Neural cell (in vitro differentiated cells): ENCODE data around the gene S1PR1. TPM values are rescaled to one million over a fixed set of nuclear protein-coding genes. Genes with fewer than 3 reads are reported as not detected.

Source experiments
- H2AFZ ChIP-seq: fragments of 200-600, 300-800 bp; sonication (generic), shearing (Covaris generic); 2 replicates; pipeline ENCODE4 v1.6.0; 2014; ENCODE audit warnings: low read depth, mild to moderate bottlenecking, antibody characterized with exemption, low read length, moderate library complexity
- H3F3A ChIP-seq: fragments of 200-600 bp; shearing (Covaris generic); 2 replicates; pipeline ENCODE4 v1.6.1; 2016; ENCODE audit warnings: mild to moderate bottlenecking, moderate library complexity, mixed read lengths, antibody characterized with exemption, low read length; ENCODE audit not compliant: insufficient read depth, poor library complexity, severe bottlenecking
- H3K27ac ChIP-seq: fragments of 200-600, 300-800 bp; sonication (generic), shearing (Covaris generic); 2 replicates; pipeline ENCODE4 v1.5.1; 2014; ENCODE audit warnings: mild to moderate bottlenecking, low read length, moderate library complexity
- H3K27me3 ChIP-seq: fragments of 300-800, 200-600 bp; sonication (generic), shearing (Covaris generic); 2 replicates; pipeline ENCODE4 v1.6.0; 2014; ENCODE audit warnings: mild to moderate bottlenecking, low read depth, low read length, moderate library complexity; ENCODE audit not compliant: insufficient read depth
- H3K36me3 ChIP-seq: fragments of 300-800, 200-600 bp; sonication (generic), shearing (Covaris generic); 2 replicates; pipeline ENCODE4 v1.5.1; 2014; ENCODE audit warnings: mild to moderate bottlenecking, antibody characterized with exemption, low read length, moderate library complexity; ENCODE audit not compliant: insufficient read depth
- H3K4me2 ChIP-seq: fragments of 300-800, 200-600 bp; sonication (generic), shearing (Covaris generic); 2 replicates; pipeline ENCODE4 v1.6.0; 2014; ENCODE audit warnings: mild to moderate bottlenecking, low read length
- H3K4me3 ChIP-seq: fragments of 300-800, 200-600 bp; sonication (generic), shearing (Covaris generic); 2 replicates; pipeline ENCODE4 v1.5.1; 2014; ENCODE audit warnings: mild to moderate bottlenecking, low read length, moderate library complexity
- H3K79me2 ChIP-seq: fragments of 200-600 bp; shearing (Covaris generic); replicated peaks from 2 replicates; pipeline ENCODE4 v1.6.0; 2014; ENCODE audit warnings: mild to moderate bottlenecking, low read length, moderate library complexity; ENCODE audit not compliant: insufficient read depth
- H3K9ac ChIP-seq: fragments of 300-800, 200-600 bp; sonication (generic), shearing (Covaris generic); 2 replicates; pipeline ENCODE4 v1.6.1; 2016; ENCODE audit warnings: mild to moderate bottlenecking, low read length, mixed read lengths
- H3K9me2 ChIP-seq: fragments of 200-600 bp; shearing (Covaris generic); 2 replicates; pipeline ENCODE4 v1.6.1; 2016; ENCODE audit warnings: mild to moderate bottlenecking, low read length, mixed read lengths; ENCODE audit not compliant: insufficient read depth
- H3K9me3 ChIP-seq: fragments of 200-600, 300-800 bp; sonication (generic), shearing (Covaris generic); 2 replicates; pipeline ENCODE4 v1.6.1; 2016; ENCODE audit warnings: mild to moderate bottlenecking, mixed run types, low read length, moderate library complexity, mixed read lengths
- H4K20me1 ChIP-seq: fragments of 200-600 bp; shearing (Covaris generic); 2 replicates; pipeline ENCODE4 v1.6.1; 2016; ENCODE audit warnings: mild to moderate bottlenecking, mixed run types; ENCODE audit not compliant: insufficient read depth
- EP300 ChIP-seq: fragments of 450-650 bp; conservative IDR thresholded peaks from 2 replicates; pipeline ENCODE4 v1.6.1; 2014; ENCODE audit warnings: antibody characterized with exemption, mild to moderate bottlenecking, moderate library complexity; ENCODE audit not compliant: poor library complexity, severe bottlenecking
- EZH2 ChIP-seq: fragments of 200-600, 300-800 bp; shearing (Covaris generic), sonication (generic); IDR thresholded peaks from 2 replicates; pipeline ENCODE4 v1.6.1; 2014; ENCODE audit warnings: antibody characterized with exemption, low read length, borderline replicate concordance, mild to moderate bottlenecking; ENCODE audit not compliant: insufficient read depth, poor library complexity, severe bottlenecking
- MXI1 ChIP-seq: fragments of 450-650 bp; conservative IDR thresholded peaks from 2 replicates; pipeline ENCODE4 v1.6.1; 2014; ENCODE audit warnings: antibody characterized with exemption, mild to moderate bottlenecking; ENCODE audit not compliant: poor library complexity, severe bottlenecking
- POLR2AphosphoS5 ChIP-seq: IDR thresholded peaks from 2 replicates; pipeline ENCODE4 v1.6.1; 2012
- RAD21 ChIP-seq: fragments of 450-650 bp; conservative IDR thresholded peaks from 2 replicates; pipeline ENCODE4 v1.6.1; 2014; ENCODE audit warnings: antibody characterized with exemption, mild to moderate bottlenecking, moderate library complexity
- SMC3 ChIP-seq: fragments of 450-650 bp; conservative IDR thresholded peaks from 2 replicates; pipeline ENCODE4 v1.6.1; 2014; ENCODE audit warnings: antibody characterized with exemption, mild to moderate bottlenecking, moderate library complexity; ENCODE audit not compliant: poor library complexity
- TAF1 ChIP-seq: IDR thresholded peaks from 2 replicates; pipeline ENCODE4 v1.6.1; 2012; ENCODE audit warnings: low read depth
- polyA plus RNA-seq: library from polyadenylated mRNA; depleted of rRNA; stranded (reverse); fragments of >200 nt; gene quantifications from 2 replicates; pipeline ENCODE4 v1.2.3, GENCODE V29; 2014
- TF ChIP-seq, protein P1 (sequence below): IDR thresholded peaks from 2 replicates; pipeline ENCODE4 v1.6.1; 2012; ENCODE audit warnings: borderline replicate concordance
- TF ChIP-seq, protein P2 (sequence below): fragments of 450-650 bp; IDR thresholded peaks from 2 replicates; pipeline ENCODE4 v1.5.1; 2014; ENCODE audit warnings: antibody characterized with exemption, mild to moderate bottlenecking, moderate library complexity; ENCODE audit not compliant: poor library complexity, severe bottlenecking

S1PR1 gene
- polyA plus RNA-seq, 1 donor from 2014 or later, result not detected

DNA sequence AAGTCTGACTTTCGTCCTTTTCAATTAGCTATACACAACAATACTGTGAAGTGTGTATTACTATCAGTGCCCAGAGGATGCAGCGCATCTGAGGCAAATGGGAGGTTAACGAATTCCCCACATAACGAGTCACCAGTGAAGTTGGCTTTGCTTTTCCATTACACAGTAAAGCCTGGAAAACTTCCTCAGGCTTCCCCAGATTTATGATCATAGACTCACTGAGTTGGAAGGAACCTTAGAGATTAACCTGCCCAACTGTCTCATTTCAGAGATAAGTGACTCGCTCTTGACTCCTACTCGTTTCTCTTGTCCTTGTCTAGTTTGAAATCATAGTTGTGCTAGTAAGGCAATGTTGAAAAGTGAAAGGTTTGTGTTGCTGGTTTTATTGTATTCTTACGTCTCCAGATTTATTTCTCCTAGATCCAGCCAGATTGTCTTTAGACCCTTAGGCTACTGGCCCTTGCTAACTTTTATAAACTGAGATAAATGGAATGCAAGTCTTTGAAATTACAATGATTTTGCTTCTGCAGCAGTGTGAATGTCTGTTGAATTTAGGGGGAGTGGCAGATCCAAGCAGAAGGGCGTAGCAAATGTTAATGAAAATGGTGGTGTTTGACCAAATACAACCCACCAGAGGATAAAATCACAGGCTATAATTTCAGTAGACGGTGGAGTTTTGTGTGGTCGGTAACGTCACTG lies 17.3 kb downstream of the S1PR1 start:
- no peaks in the 10 kb centered on the region for H3K9me2 ChIP-seq
- H3K4me2 ChIP-seq, result no peak overlapping the region
- no peak overlapping the region for H2AFZ ChIP-seq
- no peak overlapping the region for H3K9ac ChIP-seq
- no peaks in the 10 kb centered on the region for H3K27me3 ChIP-seq
- H3F3A ChIP-seq, result no peaks in the 10 kb centered on the region
- H3K79me2 ChIP-seq, result no peaks in the 10 kb centered on the region
- no peak for TF ChIP-seq SMC3
- TF ChIP-seq TAF1, result no peak
- TF ChIP-seq EZH2, result no peak
- TF ChIP-seq, protein P1, sequence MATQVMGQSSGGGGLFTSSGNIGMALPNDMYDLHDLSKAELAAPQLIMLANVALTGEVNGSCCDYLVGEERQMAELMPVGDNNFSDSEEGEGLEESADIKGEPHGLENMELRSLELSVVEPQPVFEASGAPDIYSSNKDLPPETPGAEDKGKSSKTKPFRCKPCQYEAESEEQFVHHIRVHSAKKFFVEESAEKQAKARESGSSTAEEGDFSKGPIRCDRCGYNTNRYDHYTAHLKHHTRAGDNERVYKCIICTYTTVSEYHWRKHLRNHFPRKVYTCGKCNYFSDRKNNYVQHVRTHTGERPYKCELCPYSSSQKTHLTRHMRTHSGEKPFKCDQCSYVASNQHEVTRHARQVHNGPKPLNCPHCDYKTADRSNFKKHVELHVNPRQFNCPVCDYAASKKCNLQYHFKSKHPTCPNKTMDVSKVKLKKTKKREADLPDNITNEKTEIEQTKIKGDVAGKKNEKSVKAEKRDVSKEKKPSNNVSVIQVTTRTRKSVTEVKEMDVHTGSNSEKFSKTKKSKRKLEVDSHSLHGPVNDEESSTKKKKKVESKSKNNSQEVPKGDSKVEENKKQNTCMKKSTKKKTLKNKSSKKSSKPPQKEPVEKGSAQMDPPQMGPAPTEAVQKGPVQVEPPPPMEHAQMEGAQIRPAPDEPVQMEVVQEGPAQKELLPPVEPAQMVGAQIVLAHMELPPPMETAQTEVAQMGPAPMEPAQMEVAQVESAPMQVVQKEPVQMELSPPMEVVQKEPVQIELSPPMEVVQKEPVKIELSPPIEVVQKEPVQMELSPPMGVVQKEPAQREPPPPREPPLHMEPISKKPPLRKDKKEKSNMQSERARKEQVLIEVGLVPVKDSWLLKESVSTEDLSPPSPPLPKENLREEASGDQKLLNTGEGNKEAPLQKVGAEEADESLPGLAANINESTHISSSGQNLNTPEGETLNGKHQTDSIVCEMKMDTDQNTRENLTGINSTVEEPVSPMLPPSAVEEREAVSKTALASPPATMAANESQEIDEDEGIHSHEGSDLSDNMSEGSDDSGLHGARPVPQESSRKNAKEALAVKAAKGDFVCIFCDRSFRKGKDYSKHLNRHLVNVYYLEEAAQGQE, result no peak
- no peak for TF ChIP-seq POLR2AphosphoS5
- no peak for TF ChIP-seq MXI1
- no peak for TF ChIP-seq EP300
- no peak for TF ChIP-seq RAD21
- TF ChIP-seq, protein P2, sequence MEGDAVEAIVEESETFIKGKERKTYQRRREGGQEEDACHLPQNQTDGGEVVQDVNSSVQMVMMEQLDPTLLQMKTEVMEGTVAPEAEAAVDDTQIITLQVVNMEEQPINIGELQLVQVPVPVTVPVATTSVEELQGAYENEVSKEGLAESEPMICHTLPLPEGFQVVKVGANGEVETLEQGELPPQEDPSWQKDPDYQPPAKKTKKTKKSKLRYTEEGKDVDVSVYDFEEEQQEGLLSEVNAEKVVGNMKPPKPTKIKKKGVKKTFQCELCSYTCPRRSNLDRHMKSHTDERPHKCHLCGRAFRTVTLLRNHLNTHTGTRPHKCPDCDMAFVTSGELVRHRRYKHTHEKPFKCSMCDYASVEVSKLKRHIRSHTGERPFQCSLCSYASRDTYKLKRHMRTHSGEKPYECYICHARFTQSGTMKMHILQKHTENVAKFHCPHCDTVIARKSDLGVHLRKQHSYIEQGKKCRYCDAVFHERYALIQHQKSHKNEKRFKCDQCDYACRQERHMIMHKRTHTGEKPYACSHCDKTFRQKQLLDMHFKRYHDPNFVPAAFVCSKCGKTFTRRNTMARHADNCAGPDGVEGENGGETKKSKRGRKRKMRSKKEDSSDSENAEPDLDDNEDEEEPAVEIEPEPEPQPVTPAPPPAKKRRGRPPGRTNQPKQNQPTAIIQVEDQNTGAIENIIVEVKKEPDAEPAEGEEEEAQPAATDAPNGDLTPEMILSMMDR, result no peak
- no peaks in the 10 kb centered on the region for H3K36me3 ChIP-seq
- no peaks in the 10 kb centered on the region for H4K20me1 ChIP-seq
- H3K4me3 ChIP-seq, result no peak overlapping the region
- H3K9me3 ChIP-seq, result no peaks in the 10 kb centered on the region
- H3K27ac ChIP-seq, result no peak overlapping the region

DNA sequence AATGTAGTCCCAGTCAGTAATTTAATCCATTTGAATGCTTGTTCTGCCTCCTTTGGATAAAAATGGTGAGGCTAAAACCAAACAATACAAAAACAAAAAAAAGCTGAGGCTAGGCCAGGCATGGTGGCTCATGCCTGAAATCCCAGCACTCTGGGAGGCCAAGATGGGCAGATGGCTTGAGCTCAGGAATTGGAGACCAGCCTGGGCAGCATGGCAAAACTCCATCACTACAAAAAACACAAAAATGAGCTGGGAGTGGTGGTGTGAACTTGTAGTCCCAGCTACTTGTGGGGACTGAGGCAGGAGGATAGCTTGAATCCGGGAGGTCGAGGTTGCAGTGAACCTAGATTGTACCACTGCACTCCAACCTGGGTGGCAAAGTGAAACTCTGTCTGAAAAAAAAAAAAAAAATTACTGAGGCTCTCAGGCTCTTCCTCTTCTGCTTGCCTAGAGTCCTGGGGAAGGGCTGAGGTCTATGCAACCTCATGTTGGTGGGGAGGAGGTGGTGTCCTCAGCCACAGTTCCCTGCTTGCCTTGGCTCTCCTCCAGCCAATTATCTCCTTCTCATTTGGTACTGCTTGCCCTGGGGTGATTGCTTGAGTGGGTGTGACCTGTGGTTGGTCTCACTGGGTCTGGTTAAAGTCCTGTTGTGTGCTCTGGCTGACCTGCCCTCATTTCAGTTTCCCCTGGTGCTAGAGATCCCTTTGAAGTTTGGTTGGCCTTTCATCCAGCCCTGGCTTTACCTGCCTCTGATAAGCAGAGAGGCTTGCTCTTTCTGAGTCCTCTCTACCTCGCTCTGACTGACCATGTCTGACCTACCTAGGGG lies 20.9 kb downstream of the S1PR1 start:
- Histone ChIP-seq H3K27me3 (no peaks in the 10 kb centered on the region), H3K4me2 (no peak overlapping the region), H2AFZ (no peak overlapping the region), H3K4me3 (no peak overlapping the region), H3K79me2 (no peaks in the 10 kb centered on the region), H3K27ac (no peak overlapping the region), H3K36me3 (no peaks in the 10 kb centered on the region), H4K20me1 (no peaks in the 10 kb centered on the region), H3F3A (no peaks in the 10 kb centered on the region), H3K9me3 (no peaks in the 10 kb centered on the region), H3K9ac (no peak overlapping the region), H3K9me2 (no peaks in the 10 kb centered on the region)
- TF ChIP-seq EP300 (no peak), TAF1 (no peak), MXI1 (no peak), SMC3 (no peak), EZH2 (no peak), RAD21 (no peak), POLR2AphosphoS5 (no peak)
- TF ChIP-seq, protein P1, result no peak
